ENCODE data around the gene JOSD2. TPM values are rescaled to one million over a fixed set of nuclear protein-coding genes. Genes with fewer than 3 reads are reported as not detected.

JOSD2 gene
- total and polyA plus RNA-seq, 2 donors (not counting 1 experiment from before 2014, with no cell fraction given): 25.0 to 32.8 TPM

DNA sequence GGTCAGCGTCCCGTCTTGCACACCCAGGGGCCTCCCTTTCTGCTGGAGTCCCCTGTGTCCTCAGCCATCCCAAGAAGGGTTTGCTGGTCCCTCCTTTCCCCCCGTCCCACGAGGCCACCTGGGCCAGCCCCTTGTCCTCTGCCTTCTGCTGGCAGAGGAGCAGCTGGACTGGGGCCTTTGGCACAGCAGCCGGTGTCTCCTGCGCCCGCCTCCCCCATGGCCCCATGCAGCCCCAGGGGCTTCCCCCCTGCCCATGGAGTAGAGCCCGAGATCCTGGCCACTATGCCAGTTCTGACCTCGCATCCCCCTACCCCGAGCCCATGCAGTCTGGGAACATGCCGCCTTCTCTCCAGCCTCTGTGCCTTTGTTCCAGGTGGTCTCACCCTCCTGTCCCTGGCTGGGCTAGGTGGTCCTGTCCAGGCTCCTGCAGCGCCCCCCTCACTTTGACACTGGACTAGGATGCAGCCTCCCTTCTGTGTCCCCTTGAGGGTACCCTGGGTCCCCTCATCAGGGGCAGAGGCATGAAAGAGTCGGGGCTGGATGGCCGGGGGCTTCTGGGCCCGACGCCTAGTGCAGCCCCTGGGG lies 28.6 kb downstream of the JOSD2 start:
- Histone ChIP-seq H3K27ac (ENCODE audit: low read length in 2 of 2) (no peak overlapping the region), H2AFZ (ENCODE audit: insufficient read depth, low read depth, low read length, poor library complexity, severe bottlenecking) (no peak overlapping the region), H3K4me2 (replicated peaks; ENCODE audit: low read depth, low read length, poor library complexity, severe bottlenecking) (no peak overlapping the region), H3K9me3 (ENCODE audit: control extremely low read depth in 1 of 3, control insufficient read depth in 2 of 3, insufficient read depth in 1 of 3, low read length in 2 of 3) (peaks cover 0 to 5% (median 0%) of the 10 kb centered on the region in 3 donors), H3K27me3 (replicated peaks in 1 of 4; ENCODE audit: control extremely low read depth in 1 of 4, control insufficient read depth in 3 of 4, insufficient read depth in 4 of 4, low read length in 3 of 4) (no peaks in the 10 kb centered on the region), H3K4me1 (ENCODE audit: control insufficient read depth in 2 of 2, insufficient read depth in 2 of 2, low read length in 2 of 2) (peaks cover 9 to 11% of the 10 kb centered on the region in 2 donors), H3K36me3 (replicated peaks in 1 of 2; ENCODE audit: control extremely low read depth in 1 of 2, control insufficient read depth in 1 of 2, extremely low read depth in 1 of 2, insufficient read depth in 2 of 2, low read length in 1 of 2) (peaks cover 0 to 53% of the 10 kb centered on the region in 2 experiments), H3K9ac (ENCODE audit: low read length) (no peak overlapping the region), H3K4me3 (ENCODE audit: control extremely low read depth in 1 of 5, extremely low read depth in 1 of 5, insufficient read depth in 1 of 5, low read depth in 2 of 5, low read length in 4 of 5) (no peak overlapping the region), H3K79me2 (ENCODE audit: control insufficient read depth, insufficient read depth, low read length) (peaks cover 44% of the 10 kb centered on the region), H4K20me1 (ENCODE audit: control insufficient read depth, insufficient read depth, low read length, poor library complexity, severe bottlenecking) (peaks cover 58% of the 10 kb centered on the region)
- ATAC-seq (ENCODE audit: low read depth): no peak
- CTCF ChIA-PET: no interaction called here
- intact Hi-C loops (cut with micrococcal nuclease): no loop called here
- 88% methylated on average over 15 of the region's 16 CpGs for WGBS (ENCODE audit: insufficient coverage)
- no peak for TF ChIP-seq EZH2 (IDR thresholded peaks at IDR 0.05; ENCODE audit: borderline replicate concordance, insufficient read depth, low read depth, low read length, poor library complexity, severe bottlenecking)
- TF ChIP-seq, protein P1, sequence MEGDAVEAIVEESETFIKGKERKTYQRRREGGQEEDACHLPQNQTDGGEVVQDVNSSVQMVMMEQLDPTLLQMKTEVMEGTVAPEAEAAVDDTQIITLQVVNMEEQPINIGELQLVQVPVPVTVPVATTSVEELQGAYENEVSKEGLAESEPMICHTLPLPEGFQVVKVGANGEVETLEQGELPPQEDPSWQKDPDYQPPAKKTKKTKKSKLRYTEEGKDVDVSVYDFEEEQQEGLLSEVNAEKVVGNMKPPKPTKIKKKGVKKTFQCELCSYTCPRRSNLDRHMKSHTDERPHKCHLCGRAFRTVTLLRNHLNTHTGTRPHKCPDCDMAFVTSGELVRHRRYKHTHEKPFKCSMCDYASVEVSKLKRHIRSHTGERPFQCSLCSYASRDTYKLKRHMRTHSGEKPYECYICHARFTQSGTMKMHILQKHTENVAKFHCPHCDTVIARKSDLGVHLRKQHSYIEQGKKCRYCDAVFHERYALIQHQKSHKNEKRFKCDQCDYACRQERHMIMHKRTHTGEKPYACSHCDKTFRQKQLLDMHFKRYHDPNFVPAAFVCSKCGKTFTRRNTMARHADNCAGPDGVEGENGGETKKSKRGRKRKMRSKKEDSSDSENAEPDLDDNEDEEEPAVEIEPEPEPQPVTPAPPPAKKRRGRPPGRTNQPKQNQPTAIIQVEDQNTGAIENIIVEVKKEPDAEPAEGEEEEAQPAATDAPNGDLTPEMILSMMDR (IDR thresholded peaks at IDR 0.05): no peak
- no peaks in the 10 kb centered on the region for H3K27me3 Mint-ChIP-seq
- H3K27ac Mint-ChIP-seq: no peak overlapping the region
- POLR2A ChIA-PET: no interaction called here
- H3K4me3 Mint-ChIP-seq: no peak overlapping the region
- DNase-seq: no peak
- peaks cover 16% of the 10 kb centered on the region for H3K4me1 Mint-ChIP-seq
- no peaks in the 10 kb centered on the region for H3K9me3 Mint-ChIP-seq (ENCODE audit: insufficient read depth)

DNA sequence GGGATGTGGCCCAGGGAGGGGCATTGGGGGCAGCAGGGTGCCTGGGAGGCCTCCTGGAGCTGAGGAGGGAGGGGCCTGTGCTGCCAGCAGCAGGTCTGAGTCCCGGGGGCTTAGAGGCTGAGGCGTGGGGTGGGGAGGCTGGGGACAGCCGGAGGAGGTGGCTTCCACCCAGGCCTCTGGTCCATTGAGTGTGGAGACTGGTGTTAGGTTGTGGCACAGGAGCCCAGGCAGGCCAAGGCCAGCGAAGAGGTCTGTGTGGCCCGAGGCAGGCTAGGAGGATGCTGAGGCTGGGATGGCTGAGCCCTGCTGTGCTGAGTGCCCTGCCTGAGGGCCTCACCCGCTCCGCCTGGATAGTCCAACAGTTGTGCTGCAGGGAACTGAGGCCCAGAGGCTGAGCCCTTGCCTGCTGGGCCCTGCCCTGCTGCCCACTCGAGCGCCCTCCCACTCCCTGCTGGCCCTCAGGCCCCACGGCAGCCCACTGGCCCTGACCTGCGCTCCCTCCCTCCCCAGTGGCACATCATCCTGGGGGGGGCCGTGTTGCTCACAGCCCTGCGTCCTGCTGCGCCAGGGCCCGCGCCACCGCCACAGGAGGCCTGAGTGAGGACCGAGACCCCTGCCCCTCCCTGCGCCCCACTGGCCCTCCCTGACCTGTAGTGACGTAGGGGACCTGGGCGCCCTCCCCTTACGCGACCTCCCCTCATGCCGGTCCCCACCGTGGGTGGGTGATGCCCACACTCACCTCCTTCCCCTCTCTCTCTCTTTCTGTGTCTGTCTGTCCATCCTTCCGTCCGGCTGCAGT lies 29.4 kb downstream of the JOSD2 start:
- WGBS (ENCODE audit: insufficient coverage): 96% methylated on average over 21 of the region's 27 CpGs
- Histone ChIP-seq H3K4me2 (replicated peaks; ENCODE audit: low read depth, low read length, poor library complexity, severe bottlenecking) (no peak overlapping the region), H3K4me1 (ENCODE audit: control insufficient read depth in 2 of 2, insufficient read depth in 2 of 2, low read length in 2 of 2) (peaks cover 14 to 17% of the 10 kb centered on the region in 2 donors), H3K27ac (ENCODE audit: low read length in 2 of 2) (no peak overlapping the region), H3K79me2 (ENCODE audit: control insufficient read depth, insufficient read depth, low read length) (peaks cover 45% of the 10 kb centered on the region), H3K27me3 (replicated peaks in 1 of 4; ENCODE audit: control extremely low read depth in 1 of 4, control insufficient read depth in 3 of 4, insufficient read depth in 4 of 4, low read length in 3 of 4) (no peaks in the 10 kb centered on the region), H3K9me3 (ENCODE audit: control extremely low read depth in 1 of 3, control insufficient read depth in 2 of 3, insufficient read depth in 1 of 3, low read length in 2 of 3) (no peaks in the 10 kb centered on the region), H3K4me3 (ENCODE audit: control extremely low read depth in 1 of 5, extremely low read depth in 1 of 5, insufficient read depth in 1 of 5, low read depth in 2 of 5, low read length in 4 of 5) (no peak overlapping the region), H2AFZ (ENCODE audit: insufficient read depth, low read depth, low read length, poor library complexity, severe bottlenecking) (no peak overlapping the region), H3K9ac (ENCODE audit: low read length) (no peak overlapping the region), H4K20me1 (ENCODE audit: control insufficient read depth, insufficient read depth, low read length, poor library complexity, severe bottlenecking) (peaks cover 55% of the 10 kb centered on the region), H3K36me3 (replicated peaks in 1 of 2; ENCODE audit: control extremely low read depth in 1 of 2, control insufficient read depth in 1 of 2, extremely low read depth in 1 of 2, insufficient read depth in 2 of 2, low read length in 1 of 2) (peaks cover 0 to 53% of the 10 kb centered on the region in 2 experiments)
- no peaks in the 10 kb centered on the region for H3K27me3 Mint-ChIP-seq
- no peak overlapping the region for H3K27ac Mint-ChIP-seq
- no peak overlapping the region for H3K4me3 Mint-ChIP-seq
- H3K9me3 Mint-ChIP-seq (ENCODE audit: insufficient read depth): no peaks in the 10 kb centered on the region
- no peak for TF ChIP-seq EZH2 (IDR thresholded peaks at IDR 0.05; ENCODE audit: borderline replicate concordance, insufficient read depth, low read depth, low read length, poor library complexity, severe bottlenecking)
- no peak for ATAC-seq (ENCODE audit: low read depth)
- intact Hi-C loops (cut with micrococcal nuclease): no loop called here
- H3K4me1 Mint-ChIP-seq: peaks cover 21% of the 10 kb centered on the region
- no peak for DNase-seq
- ChIA-PET CTCF (no interaction called here), POLR2A (no interaction called here)
